Stomach smooth muscle (tissue), 2 donors: ENCODE data around the gene ZNF594.
"Not testable (repeated sequence)": the region's sequence is repeated elsewhere in the genome, so short reads cannot be mapped to it uniquely, and the experiment has no call there.

Experiments used
- H3K27ac ChIP-seq: one replicate; pipeline ENCODE4 v1.7.0; 2013; ENCODE audit warnings: mild to moderate bottlenecking, low read length, inconsistent platforms
- H3K27me3 ChIP-seq, 2 donors: one replicate each; pipeline ENCODE4 v1.7.0; 2013; ENCODE audit warnings: low read length in 2 of 2; ENCODE audit not compliant: insufficient read depth in 2 of 2, control insufficient read depth in 1 of 2
- H3K36me3 ChIP-seq, 2 donors: one replicate each; pipeline ENCODE4 v1.7.0; 2013; ENCODE audit warnings: low read length in 2 of 2; ENCODE audit not compliant: control insufficient read depth in 2 of 2, insufficient read depth in 2 of 2
- H3K4me1 ChIP-seq: one replicate; pipeline ENCODE4 v1.7.0; 2013; ENCODE audit warnings: low read length; ENCODE audit not compliant: control insufficient read depth, insufficient read depth
- H3K4me3 ChIP-seq, 2 donors: one replicate each; pipeline ENCODE4 v1.7.0; 2013; ENCODE audit warnings: low read length in 2 of 2
- H3K9ac ChIP-seq, 2 donors: one replicate each; pipeline ENCODE4 v1.7.0; 2013; ENCODE audit warnings: low read length in 2 of 2, mild to moderate bottlenecking in 1 of 2
- H3K9me3 ChIP-seq, 2 donors: one replicate each; pipeline ENCODE4 v1.7.0; 2013; ENCODE audit warnings: low read length in 2 of 2; ENCODE audit not compliant: control insufficient read depth in 2 of 2
- donor health status: healthy.
- donor health status: Pancreatic carcinoma.

Gene ZNF594

GRCh38 chr17:5200360-5200759 lies 8.7 kb upstream of the ZNF594 start:
- no peaks in the 10 kb centered on the region for H3K27me3 ChIP-seq
- H3K27ac ChIP-seq, result no peak overlapping the region
- H3K36me3 ChIP-seq, result peaks cover 0 to 3% of the 10 kb centered on the region in 2 donors
- no peaks in the 10 kb centered on the region for H3K4me1 ChIP-seq
- H3K9me3 ChIP-seq, result no peaks in the 10 kb centered on the region
- H3K4me3 ChIP-seq, result no peak overlapping the region
- H3K9ac ChIP-seq, result no peak overlapping the region

- H3K4me3 ChIP-seq, result no peak overlapping the region
- no peak overlapping the region for H3K9ac ChIP-seq
- H3K9me3 ChIP-seq, result no peaks in the 10 kb centered on the region
- no peak overlapping the region for H3K27ac ChIP-seq
- H3K27me3 ChIP-seq, result no peaks in the 10 kb centered on the region
- no peaks in the 10 kb centered on the region for H3K4me1 ChIP-seq
- peaks cover 0 to 3% of the 10 kb centered on the region in 2 donors for H3K36me3 ChIP-seq
Observed at GRCh38 chr17:5198472-5198871, 6.8 kb upstream of the ZNF594 start.

GRCh38 chr17:5194346-5194745 lies 2.7 kb upstream of the ZNF594 start:
- Histone ChIP-seq H3K36me3 (peaks cover under 1 to 4% of the 10 kb centered on the region in 2 donors), H3K27me3 (no peaks in the 10 kb centered on the region), H3K9me3 (peaks cover 0 to 2% of the 10 kb centered on the region in 2 donors), H3K4me3 (no peak overlapping the region), H3K9ac (no peak overlapping the region), H3K27ac (no peak overlapping the region), H3K4me1 (peaks cover 7% of the 10 kb centered on the region)

GRCh38 chr17:5184288-5184687 lies 7.4 kb downstream of the ZNF594 start:
- Histone ChIP-seq H3K36me3 (peaks cover 8 to 9% of the 10 kb centered on the region in 2 donors), H3K27me3 (no peaks in the 10 kb centered on the region), H3K9me3 (peaks cover 48 to 70% of the 10 kb centered on the region in 2 donors), H3K4me1 (no peaks in the 10 kb centered on the region), H3K9ac (no peak overlapping the region), H3K27ac (no peak overlapping the region), H3K4me3 (no peak overlapping the region)

GRCh38 chr17:5183410-5183793 lies 8.3 kb downstream of the ZNF594 start:
- Histone ChIP-seq H3K4me1 (no peaks in the 10 kb centered on the region), H3K9me3 (peaks cover 48 to 75% of the 10 kb centered on the region in 2 donors), H3K27me3 (no peaks in the 10 kb centered on the region), H3K9ac (no peak overlapping the region), H3K36me3 (peaks cover 7 to 8% of the 10 kb centered on the region in 2 donors), H3K4me3 (no peak overlapping the region), H3K27ac (no peak overlapping the region)

GRCh38 chr17:5182597-5183409 lies 8.9 kb downstream of the ZNF594 start:
- peaks cover 7 to 8% of the 10 kb centered on the region in 2 donors for H3K36me3 ChIP-seq
- peak overlapping the region in 1 of 2 donors; percentile 45 for H3K4me3 ChIP-seq
- H3K9ac ChIP-seq, result no peak overlapping the region

GRCh38 chr17:5181509-5182305 lies 10.0 kb downstream of the ZNF594 start:
- Histone ChIP-seq H3K4me3 (peak overlapping the region; percentile 8 to 45), H3K27ac (no peak overlapping the region), H3K9ac (no peak overlapping the region), H3K9me3 (peaks cover 40 to 70% of the 10 kb centered on the region in 2 donors), H3K27me3 (no peaks in the 10 kb centered on the region), H3K36me3 (peaks cover 7 to 8% of the 10 kb centered on the region in 2 donors), H3K4me1 (no peaks in the 10 kb centered on the region)

More at GRCh38 chr17:5182597-5183409, 8.9 kb downstream of the ZNF594 start:
- H3K27me3 ChIP-seq, result no peaks in the 10 kb centered on the region
- no peak overlapping the region for H3K27ac ChIP-seq
- no peaks in the 10 kb centered on the region for H3K4me1 ChIP-seq
- peaks cover 48 to 75% of the 10 kb centered on the region in 2 donors for H3K9me3 ChIP-seq

GRCh38 chr17:5179003-5179402 lies 12.7 kb downstream of the ZNF594 start:
- Histone ChIP-seq H3K9ac (no peak overlapping the region), H3K4me3 (no peak overlapping the region), H3K4me1 (no peaks in the 10 kb centered on the region), H3K27ac (no peak overlapping the region), H3K36me3 (peaks cover 10 to 12% of the 10 kb centered on the region in 2 donors), H3K27me3 (no peaks in the 10 kb centered on the region), H3K9me3 (peaks cover 37 to 64% of the 10 kb centered on the region in 2 donors)

- H3K36me3 ChIP-seq, result not testable (repeated sequence)
- peaks cover 4 to 33% of the 10 kb centered on the region in 2 donors for H3K9me3 ChIP-seq
Observed at GRCh38 chr17:5175027-5175426, 16.6 kb downstream of the ZNF594 start.

GRCh38 chr17:5165791-5166564 lies 25.7 kb downstream of the ZNF594 start:
- H3K27ac ChIP-seq, H3K4me3 ChIP-seq, H3K27me3 ChIP-seq, H3K9me3 ChIP-seq, H3K36me3 ChIP-seq, H3K9ac ChIP-seq, H3K4me1 ChIP-seq: not testable (repeated sequence)

More at GRCh38 chr17:5175027-5175426, 16.6 kb downstream of the ZNF594 start:
- not testable (repeated sequence) for H3K4me1 ChIP-seq, H3K27me3 ChIP-seq, H3K4me3 ChIP-seq, H3K27ac ChIP-seq, H3K9ac ChIP-seq
